ENCODE measurements around the gene INPP4A. TPM values are rescaled to one million over a fixed set of nuclear protein-coding genes. Genes with fewer than 3 reads are reported as not detected.

INPP4A gene
- total and polyA plus RNA-seq, 8 donors = 1.5 to 65.3 (median 12.2) TPM

GRCh38 chr2:98572676-98573075, 128.0 kb downstream of the INPP4A start:
- H3K4me3 ChIP-seq = no peak overlapping the region
- H3K27ac ChIP-seq = no peak overlapping the region
- H3K9me3 ChIP-seq = no peaks in the 10 kb centered on the region
- no peaks in the 10 kb centered on the region for H3K4me1 ChIP-seq
- no peak for DNase-seq
- H3K36me3 ChIP-seq = peaks cover 26 to 100% (median 99%) of the 10 kb centered on the region in 4 donors
- TF ChIP-seq POLR2AphosphoS5 (IDR thresholded peaks at IDR 0.05) (no peak), CTCF (IDR thresholded peaks at IDR 0.05) (no peak), POLR2A (IDR thresholded peaks at IDR 0.05) (no peak), EP300 (IDR thresholded peaks at IDR 0.05) (no peak)
- 87 to 93% (median 92%) methylated on average over 15 of the region's 15 CpGs for WGBS, 5 donors
- intact Hi-C loops (cut with DNase I; ENCODE audit: low total_unique reads) = no loop called here
- H3K27me3 ChIP-seq = no peaks in the 10 kb centered on the region

GRCh38 chr2:98573426-98573825, 128.8 kb downstream of the INPP4A start:
- intact Hi-C loops (cut with DNase I; ENCODE audit: low total_unique reads) = no loop called here
- no peak overlapping the region for H3K27ac ChIP-seq
- no peaks in the 10 kb centered on the region for H3K27me3 ChIP-seq
- H3K4me3 ChIP-seq = no peak overlapping the region
- DNase-seq = no peak
- no peaks in the 10 kb centered on the region for H3K9me3 ChIP-seq
- H3K36me3 ChIP-seq = peaks cover 30 to 100% (median 99%) of the 10 kb centered on the region in 4 donors
- no peaks in the 10 kb centered on the region for H3K4me1 ChIP-seq
- no peak for TF ChIP-seq POLR2A (IDR thresholded peaks at IDR 0.05)
- TF ChIP-seq POLR2AphosphoS5 (IDR thresholded peaks at IDR 0.05) = no peak
- no peak for TF ChIP-seq EP300 (IDR thresholded peaks at IDR 0.05)
- no peak for TF ChIP-seq CTCF (IDR thresholded peaks at IDR 0.05)
- 93 to 97% (median 95%) methylated on average over 11 to 13 of the region's 13 CpGs for WGBS, 5 donors

GRCh38 chr2:98576666-98577312, 132.1 kb downstream of the INPP4A start:
- intact Hi-C loops (cut with DNase I; ENCODE audit: low total_unique reads) = no loop called here
- Histone ChIP-seq H3K27ac (no peak overlapping the region), H3K4me3 (no peak overlapping the region), H3K27me3 (no peaks in the 10 kb centered on the region), H3K9me3 (no peaks in the 10 kb centered on the region), H3K4me1 (no peaks in the 10 kb centered on the region), H3K36me3 (peaks cover 19 to 99% (median 95%) of the 10 kb centered on the region in 4 donors)
- no peak for DNase-seq
- WGBS, 5 donors = 93 to 98% (median 94%) methylated on average over 20 to 22 of the region's 22 CpGs
- TF ChIP-seq POLR2AphosphoS5 (IDR thresholded peaks at IDR 0.05) (no peak), EP300 (IDR thresholded peaks at IDR 0.05) (no peak), POLR2A (IDR thresholded peaks at IDR 0.05) (no peak), CTCF (IDR thresholded peaks at IDR 0.05) (no peak)

GRCh38 chr2:98577313-98577712, 132.7 kb downstream of the INPP4A start:
- H3K27ac ChIP-seq = no peak overlapping the region
- intact Hi-C loops (cut with DNase I; ENCODE audit: low total_unique reads) = no loop called here
- TF ChIP-seq EP300 (IDR thresholded peaks at IDR 0.05) (no peak), CTCF (IDR thresholded peaks at IDR 0.05) (no peak), POLR2A (IDR thresholded peaks at IDR 0.05) (no peak), POLR2AphosphoS5 (IDR thresholded peaks at IDR 0.05) (no peak)
- H3K36me3 ChIP-seq = peaks cover 21 to 99% (median 95%) of the 10 kb centered on the region in 4 donors
- H3K9me3 ChIP-seq = no peaks in the 10 kb centered on the region
- no peaks in the 10 kb centered on the region for H3K27me3 ChIP-seq
- no peak for DNase-seq
- 75 to 77% (median 76%) methylated on average over 9 to 10 of the region's 10 CpGs for WGBS, 5 donors
- H3K4me3 ChIP-seq = no peak overlapping the region
- no peaks in the 10 kb centered on the region for H3K4me1 ChIP-seq
